Cortex of kidney (tissue), 1 donor: ENCODE results near the gene RPUSD1.
"Not testable (repeated sequence)": the region's sequence is repeated elsewhere in the genome, so short reads cannot be mapped to it uniquely, and the experiment has no call there.

Experiments
- DNase-seq: peaks from one replicate; lab custom pipeline; 2025; lab: John Stamatoyannopoulos, UW

RPUSD1 gene

GRCh38 chr16:787978-788398, at the start of gene RPUSD1:
Gene RPUSD1, minus strand, starts transcription at chr16:788381. Its CDS starts 644 bp downstream, at chr16:787737.
- no peak for DNase-seq

- DNase-seq = not testable (repeated sequence)
These were observed 48.6 kb upstream of the RPUSD1 start for GRCh38 chr16:836822-837221.

DNA sequence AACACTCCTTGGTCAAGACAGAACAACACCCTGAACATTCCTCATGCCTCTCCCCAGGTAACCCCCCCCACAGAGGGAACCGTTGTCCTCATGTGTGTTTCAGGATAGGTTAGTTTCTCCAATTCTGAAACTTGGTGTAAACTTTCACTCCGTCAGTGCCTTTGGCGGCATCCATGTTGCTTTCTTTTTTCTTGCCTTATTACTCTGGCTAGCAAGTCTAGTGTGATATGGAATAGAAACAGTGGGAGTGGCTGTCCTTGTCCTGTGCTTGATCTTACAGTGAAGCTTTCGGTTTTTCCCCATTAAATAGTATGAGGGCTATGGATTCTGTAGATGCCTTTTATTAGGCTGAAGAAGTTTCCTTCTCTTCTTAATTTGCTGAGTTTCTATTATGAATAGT, 48.0 kb upstream of the RPUSD1 start:
- DNase-seq = no peak

DNA sequence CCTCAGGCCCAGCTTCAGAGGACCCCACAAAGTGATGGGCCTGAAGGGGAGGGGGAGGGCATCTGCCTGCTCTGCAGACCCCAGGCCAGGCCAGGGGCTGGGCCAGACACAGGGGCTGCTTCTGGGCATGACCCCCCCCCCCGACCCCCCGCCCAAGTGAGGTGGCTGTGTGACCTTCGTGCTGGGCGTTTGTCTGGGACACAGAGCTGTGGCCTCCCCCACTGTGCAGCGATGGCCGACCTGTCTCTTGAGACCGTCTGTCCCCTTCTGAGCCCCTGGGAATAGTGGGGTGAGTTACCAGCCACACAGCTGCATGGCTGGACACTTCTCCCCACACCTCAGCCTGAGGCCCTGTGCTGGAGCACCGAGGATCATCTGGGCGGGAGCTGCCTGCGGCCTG, 47.2 kb upstream of the RPUSD1 start:
- no peak for DNase-seq

DNA sequence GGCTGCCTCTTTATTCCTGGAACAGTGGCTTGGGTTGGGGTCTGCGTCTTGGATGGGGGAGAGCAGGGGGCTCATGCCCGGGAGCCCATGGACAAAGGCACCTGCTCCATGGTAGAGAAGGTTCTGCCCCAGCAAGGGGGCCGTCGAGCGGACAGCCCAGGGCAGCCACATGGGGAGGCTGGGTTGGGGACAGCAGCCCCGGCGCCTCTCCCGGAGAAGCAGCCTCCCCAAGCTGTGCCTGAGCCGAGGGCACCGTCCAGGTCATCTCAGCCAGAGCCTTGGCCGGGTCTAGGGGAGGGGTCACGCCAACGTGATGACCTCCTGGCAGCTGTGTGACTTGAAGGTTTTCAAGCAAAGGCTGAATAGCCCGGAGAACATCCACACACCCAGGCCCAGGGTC, 45.2 kb upstream of the RPUSD1 start:
- no peak for DNase-seq

DNA sequence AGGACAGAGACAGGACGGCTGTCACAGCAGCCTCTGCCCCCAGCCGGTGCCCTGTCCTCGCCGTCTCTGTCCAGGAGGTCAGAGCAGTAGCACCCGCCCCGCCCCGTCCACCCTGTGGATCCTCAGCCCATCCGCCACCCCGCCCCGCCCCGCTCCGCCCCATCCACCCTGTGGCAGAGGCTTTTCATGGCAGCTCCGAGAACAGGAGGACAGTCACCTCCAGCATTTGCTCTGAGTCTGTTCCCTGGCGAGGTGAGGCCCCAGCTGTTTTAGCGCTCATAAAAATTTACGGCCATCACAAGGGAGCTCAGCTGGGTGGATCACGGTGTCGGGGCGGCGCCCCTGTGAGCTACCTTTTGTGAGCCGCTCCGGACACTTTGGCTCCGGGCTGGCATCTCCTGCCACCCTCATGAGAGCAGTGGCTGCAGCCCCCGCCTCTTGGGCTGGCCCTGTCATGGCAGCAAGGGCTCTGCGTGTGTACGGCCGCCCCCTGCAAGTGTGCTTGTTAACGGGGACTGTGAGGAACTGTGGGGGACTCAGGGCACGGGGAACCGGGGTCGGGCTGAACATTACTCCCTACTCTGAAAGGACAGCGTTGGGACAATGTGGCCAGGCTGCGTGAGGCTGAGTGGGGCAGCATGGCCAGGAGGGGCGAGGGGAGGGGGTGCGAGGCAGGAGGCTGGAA, 44.6 kb upstream of the RPUSD1 start:
- no peak for DNase-seq

- no peak for DNase-seq
These were observed 43.6 kb upstream of the RPUSD1 start for GRCh38 chr16:831571-832413.

GRCh38 chr16:830871-831570, 42.8 kb upstream of the RPUSD1 start:
- DNase-seq = no peak

DNA sequence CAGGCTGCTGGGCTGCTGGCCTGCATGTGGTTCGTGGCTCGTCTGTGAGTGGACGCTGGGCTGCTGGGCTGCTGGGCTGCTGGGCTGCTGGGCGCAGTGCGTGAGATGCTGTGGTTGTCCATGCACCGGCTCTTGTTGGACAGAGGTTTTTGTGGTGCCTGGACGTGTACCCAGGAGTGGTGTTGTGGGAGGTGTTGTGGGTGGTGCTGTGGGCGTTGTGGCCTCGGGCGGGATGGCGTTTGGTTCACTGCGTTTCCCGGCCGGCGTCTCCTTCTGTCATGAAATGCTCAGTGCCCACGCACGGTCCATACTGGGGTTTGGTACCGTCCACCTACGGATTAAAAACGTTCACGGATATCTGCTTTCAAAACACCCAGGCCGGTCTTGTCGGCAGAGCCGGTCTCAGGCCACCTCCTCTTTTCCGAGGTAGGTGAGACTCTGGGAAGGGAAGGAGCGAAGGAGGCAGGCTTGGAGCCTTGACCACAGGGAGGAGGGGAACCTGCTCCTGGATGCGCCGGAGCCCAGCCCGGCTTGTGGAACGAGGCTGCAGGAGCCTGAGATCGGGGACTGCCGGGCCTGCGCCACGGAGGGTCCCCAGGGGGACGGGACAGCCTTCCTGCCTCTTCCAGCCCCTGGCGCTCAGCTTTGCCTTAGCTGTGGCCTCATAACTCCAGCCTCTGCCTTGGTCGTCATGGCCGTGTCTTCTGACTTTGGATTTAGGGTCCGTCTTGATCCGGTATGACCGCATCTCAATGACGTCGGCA, 42.1 kb upstream of the RPUSD1 start:
- DNase-seq = no peak

DNA sequence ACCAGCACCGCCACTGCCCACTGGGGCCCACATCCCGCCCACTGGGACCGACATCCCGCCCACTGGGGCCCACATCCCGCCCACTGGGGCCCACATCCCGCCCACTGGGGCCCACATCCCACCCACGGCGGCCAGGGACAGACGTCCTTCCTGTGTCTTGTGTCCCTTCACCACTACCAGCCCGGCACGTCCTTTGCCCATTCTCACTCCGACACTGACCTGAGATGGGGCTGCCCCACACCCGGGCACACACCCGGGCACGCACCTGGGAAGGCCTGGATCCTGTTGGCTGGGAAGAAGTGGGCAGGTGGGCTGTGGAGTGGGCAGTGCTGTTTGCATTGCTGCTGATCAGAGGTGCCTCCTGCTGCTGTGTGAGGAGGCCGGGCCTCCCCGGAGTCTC, 40.7 kb upstream of the RPUSD1 start:
- DNase-seq = no peak

DNA sequence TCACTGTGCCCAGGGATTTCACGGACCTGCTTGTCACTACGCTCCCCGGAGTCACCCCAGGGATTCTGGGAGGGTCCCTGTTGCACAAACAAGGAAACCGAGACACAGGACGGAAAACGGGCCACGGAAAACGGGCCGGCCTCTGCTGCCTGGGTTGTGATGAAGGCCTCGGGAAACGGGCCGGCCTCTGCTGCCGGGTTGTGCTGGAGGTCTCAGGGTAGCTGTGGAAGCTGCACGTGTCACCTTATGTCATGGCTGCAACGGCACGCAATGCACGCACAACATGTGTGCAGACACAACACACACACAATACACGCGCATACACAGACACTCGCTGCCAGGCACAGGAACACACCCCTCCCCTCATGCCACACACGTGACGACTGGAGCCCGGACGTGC, 39.3 kb upstream of the RPUSD1 start:
- no peak for DNase-seq

- no peak for DNase-seq
These were observed 37.3 kb upstream of the RPUSD1 start for GRCh38 chr16:825341-826061.

DNA sequence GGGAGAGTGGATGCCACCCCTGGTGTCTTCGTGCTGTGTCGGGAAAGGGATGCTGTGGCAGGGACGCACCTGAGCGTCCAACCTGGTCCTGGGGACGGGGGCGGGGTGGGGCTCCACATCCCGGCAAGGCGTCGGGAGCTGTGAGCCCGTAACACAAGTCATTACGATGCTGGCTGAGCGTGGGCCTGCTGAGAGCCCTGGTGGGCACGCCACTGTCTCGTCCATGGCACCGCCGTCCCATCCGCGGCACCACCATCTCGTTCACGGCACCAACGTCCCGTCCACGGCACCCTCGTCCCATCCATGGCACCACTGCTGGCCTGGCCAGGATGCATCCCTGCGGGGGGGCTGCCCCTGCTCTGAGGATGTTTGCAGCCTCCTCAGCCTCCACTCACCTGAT, 36.4 kb upstream of the RPUSD1 start:
- no peak for DNase-seq

GRCh38 chr16:824194-824593, 36.0 kb upstream of the RPUSD1 start:
- DNase-seq = no peak

DNA sequence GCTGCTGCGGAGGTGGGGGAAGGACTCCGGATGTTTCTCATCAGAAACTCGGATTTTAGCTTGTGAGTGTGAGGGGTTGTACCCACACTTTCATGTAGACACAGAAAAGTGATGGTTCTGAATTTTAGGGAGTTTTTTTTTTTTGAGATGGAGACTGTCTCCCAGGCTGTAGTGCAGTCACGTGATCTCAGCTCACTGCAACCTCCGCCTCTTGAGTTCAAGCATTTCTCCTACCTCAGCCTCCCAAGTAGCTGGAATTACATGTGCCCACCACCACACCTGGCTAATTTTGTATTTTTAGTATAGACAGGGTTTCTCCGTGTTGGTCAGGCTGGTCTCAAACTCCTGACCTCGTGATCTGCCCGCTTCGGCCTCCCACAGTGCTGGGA, 34.7 kb upstream of the RPUSD1 start:
- DNase-seq = no peak

DNA sequence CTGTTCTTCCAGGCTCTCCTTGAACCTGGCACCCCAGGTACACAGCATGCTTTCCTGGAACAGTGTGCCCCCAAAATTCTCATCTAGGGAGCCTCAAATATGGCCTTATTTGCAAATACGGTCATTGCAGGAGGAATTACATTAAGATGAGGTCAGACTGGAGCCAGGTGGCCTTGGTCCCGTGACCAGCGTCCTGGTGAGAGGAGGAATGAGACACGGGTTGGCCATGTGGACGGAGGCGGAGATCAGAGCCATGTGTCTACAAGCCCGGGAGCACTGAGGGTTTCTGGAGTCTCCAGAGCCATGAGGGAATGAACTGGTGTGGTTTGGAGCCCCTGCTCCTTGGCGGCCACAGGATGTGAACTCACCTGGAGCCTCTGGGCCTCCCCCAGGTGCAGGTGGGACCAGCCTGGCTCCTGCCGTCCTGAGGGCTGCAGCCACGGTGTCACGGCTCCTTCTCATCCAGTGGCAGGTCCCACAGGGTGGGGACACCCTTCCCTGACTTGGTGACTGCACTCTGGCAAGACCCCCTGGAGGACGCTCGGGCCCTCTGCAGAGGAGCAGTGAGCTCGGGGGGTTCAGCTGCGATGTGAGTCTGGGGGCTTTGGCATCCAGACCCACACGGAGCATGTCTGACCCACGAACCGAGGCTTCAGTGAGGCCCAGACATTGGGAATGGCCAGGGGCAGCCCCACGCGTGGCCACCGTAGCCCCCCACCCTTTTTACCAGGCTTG, 34.2 kb upstream of the RPUSD1 start:
- DNase-seq = no peak

GRCh38 chr16:821751-822150, 33.6 kb upstream of the RPUSD1 start:
- no peak for DNase-seq

- DNase-seq = no peak
These were observed 32.6 kb upstream of the RPUSD1 start for GRCh38 chr16:820748-821147.

- DNase-seq = not testable (repeated sequence)
These were observed 31.8 kb upstream of the RPUSD1 start for GRCh38 chr16:820044-820408.

GRCh38 chr16:819336-820043, 31.3 kb upstream of the RPUSD1 start:
- DNase-seq = no peak
